ENCODE results near the gene SETD2. TPM values are rescaled to one million over a fixed set of nuclear protein-coding genes. Genes with fewer than 3 reads are reported as not detected.

SETD2 gene
- total and polyA plus RNA-seq, 2 of the 8 experiments (the other 6 are each of a cell fraction or from before 2014, with no cell fraction given), result 15.7 to 46.3 TPM

- Histone ChIP-seq H3K4ac (replicated peaks; ENCODE audit: insufficient read length, low read depth, low read length) (no peak overlapping the region), H3K4me2 (ENCODE audit: insufficient read depth in 1 of 2, low read depth in 2 of 2, low read length in 2 of 2) (peak overlapping the region; percentile 67 to 74), H3K23ac (ENCODE audit: insufficient read length) (no peak overlapping the region), H3K14ac (ENCODE audit: insufficient read length) (no peak overlapping the region), H3K23me2 (ENCODE audit: low read depth, low read length) (peaks cover 3% of the 10 kb centered on the region; the same call in 1 of the 2 replicates), H3K9ac (replicated peaks in 1 of 4; ENCODE audit: extremely low read depth in 1 of 4, low read depth in 3 of 4, low read length in 3 of 4) (peak overlapping the region in 3 of 4 experiments; percentile 56 to 89 (median 84); a peak in 3 of 7 replicates), H2BK12ac (ENCODE audit: low read depth, low read length) (no peak overlapping the region), H3K27ac (ENCODE audit: low read depth, low read length) (no peak overlapping the region), H3K18ac (ENCODE audit: extremely low read depth, low read length) (no peak overlapping the region), H3K79me1 (ENCODE audit: low read depth, low read length) (no peaks in the 10 kb centered on the region), H2BK5ac (ENCODE audit: low read depth, low read length) (no peak overlapping the region), H2BK15ac (ENCODE audit: low read length) (no peak overlapping the region), H3K36me3 (ENCODE audit: control insufficient read depth in 2 of 4, insufficient read depth in 4 of 4, low read length in 3 of 4) (no peaks in the 10 kb centered on the region), H4K8ac (ENCODE audit: extremely low read depth, insufficient read depth, low read length) (no peak overlapping the region), H3K9me3 (ENCODE audit: insufficient read depth in 2 of 2, low read depth in 1 of 2, low read length in 1 of 2) (no peaks in the 10 kb centered on the region), H4K91ac (replicated peaks; ENCODE audit: insufficient read length, low read length) (no peak overlapping the region), H2BK20ac (ENCODE audit: low read length) (no peak overlapping the region), H2BK120ac (replicated peaks; ENCODE audit: low read depth, low read length) (no peak overlapping the region), H3K4me3 (ENCODE audit: extremely low read depth in 1 of 4, insufficient read depth in 2 of 4, low read depth in 3 of 4, low read length in 4 of 4) (peak overlapping the region; percentile 56 to 86 (median 78); a peak in 7 of 8 replicates), H4K5ac (ENCODE audit: insufficient read length, low read depth, low read length) (no peak overlapping the region), H3K4me1 (replicated peaks in 1 of 4; ENCODE audit: control insufficient read depth in 3 of 4, insufficient read depth in 4 of 4, low read length in 3 of 4) (peaks cover 2 to 10% (median 4%) of the 10 kb centered on the region in 4 experiments; a peak in 4 of 7 replicates), H3K79me2 (ENCODE audit: control insufficient read depth in 1 of 2, insufficient read depth in 2 of 2, low read length in 2 of 2) (peaks cover 41 to 76% of the 10 kb centered on the region in 2 experiments), H4K20me1 (replicated peaks in 1 of 2; ENCODE audit: control insufficient read depth in 1 of 2, insufficient read depth in 2 of 2, low read length in 2 of 2) (peaks cover 6 to 9% of the 10 kb centered on the region in 2 experiments), H2AFZ (ENCODE audit: low read length) (no peak overlapping the region), H3K27me3 (replicated peaks in 1 of 4; ENCODE audit: control insufficient read depth in 3 of 4, extremely low read depth in 1 of 4, insufficient read depth in 3 of 4, low read length in 3 of 4) (no peaks in the 10 kb centered on the region), H3K56ac (replicated peaks; ENCODE audit: insufficient read length, low read depth, low read length) (no peak overlapping the region), H2AK5ac (ENCODE audit: low read depth, low read length) (no peak overlapping the region)
- 61% methylated on average over 4 of the region's 4 CpGs; no CpG with 5 or more reads in 1 of the 2 experiments for WGBS, 2 experiments (ENCODE audit: extremely low coverage in 1 of 2, insufficient coverage in 1 of 2, insufficient read length in 1 of 2, insufficient replicate concordance in 2 of 2, low coverage in 1 of 2, low lambda C conversion rate in 2 of 2, missing lambda C conversion rate in 1 of 2)
- TF ChIP-seq SIN3A (conservative IDR thresholded peaks at IDR 0.05 in 1 of 2, IDR thresholded peaks at IDR 0.05 in 1 of 2; ENCODE audit: low read depth in 1 of 2, low read length in 2 of 2), result no peak
- no peak for TF ChIP-seq BACH1 (IDR thresholded peaks at IDR 0.05; ENCODE audit: low read length)
- no peak for TF ChIP-seq KDM4A (IDR thresholded peaks at IDR 0.05; ENCODE audit: low read depth, low read length, severe bottlenecking)
- POLR2A ChIA-PET (ENCODE audit: partially characterized antibody), result interaction anchor here (0.6 to 2.9 kb wide), 5 partner anchors 10 to 53 kb away, joined by 3 to 13 read pairs (median 3); no protein-coding TSS in a partner anchor
- DNase-seq (ENCODE audit: low read depth in 1 of 2, low spot score in 2 of 2) (no peak), FAIRE-seq (no peak)
- CTCF ChIA-PET (ENCODE audit: partially characterized antibody), result no interaction called here
Observed at GRCh38 chr3:47161983-47162696, 1.8 kb downstream of the SETD2 start.

Measured in H1 (cell line).